HG03039 (cell line): Measurements from ENCODE around the gene FMO5.

Source experiments
- ATAC-seq: cut with Tn5 transposase; IDR thresholded peaks from one replicate; pipeline ENCODE4 v1.9.1; 2021; ENCODE audit warnings: mild to moderate bottlenecking, moderate library complexity; ENCODE audit not compliant: unreplicated experiment

The FMO5 gene

DNA sequence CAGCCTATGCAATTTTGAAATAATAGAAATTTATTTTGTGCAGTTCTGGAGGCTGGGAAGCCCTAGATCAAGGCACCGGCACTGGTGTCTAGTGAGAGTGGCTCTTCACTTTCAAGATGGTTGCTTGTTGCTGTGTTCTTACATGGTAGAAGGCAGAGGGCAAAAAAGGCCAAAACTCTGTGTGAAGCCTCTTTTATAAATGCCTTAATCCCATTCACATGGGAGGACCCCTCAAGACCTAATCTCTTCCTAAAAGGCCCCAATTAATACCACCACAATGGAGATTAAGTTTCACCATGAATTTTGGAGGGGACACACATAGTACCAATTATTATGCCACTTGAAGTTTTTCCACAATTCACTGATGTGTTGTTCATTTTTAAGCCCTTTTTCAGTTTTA, 73.9 kb downstream of the FMO5 start:
- ATAC-seq: no peak

DNA sequence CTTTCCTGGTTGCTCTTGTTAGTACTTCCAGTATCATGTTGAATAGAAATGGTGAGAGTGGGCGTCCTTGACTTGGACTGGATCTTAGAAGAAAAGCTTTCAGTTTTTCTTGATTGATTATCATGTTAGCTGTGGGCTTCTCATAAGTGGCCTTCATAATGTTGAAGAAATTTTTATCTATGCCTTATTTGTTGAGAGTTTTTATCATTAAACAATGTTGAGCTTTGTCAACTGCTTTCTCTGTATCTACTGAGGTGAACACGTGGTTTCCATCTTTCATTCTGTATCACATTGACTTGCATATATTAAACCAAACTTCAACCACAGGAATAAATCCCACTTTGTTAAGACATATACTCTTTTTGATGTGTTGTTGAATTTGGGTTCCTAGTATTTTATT, 82.3 kb downstream of the FMO5 start:
- no peak for ATAC-seq
